DND-41 (cell line): ENCODE data around the gene EFNA2.

Source experiments
- EZH2 ChIP-seq: IDR thresholded peaks from 3 replicates; pipeline ENCODE4 v1.6.1; 2012; ENCODE audit warnings: borderline replicate concordance, low read depth, mild to moderate bottlenecking, moderate library complexity, low read length, inconsistent platforms; ENCODE audit not compliant: severe bottlenecking
- TF ChIP-seq, protein P1 (sequence below): IDR thresholded peaks from 2 replicates; pipeline ENCODE4 v1.5.1; 2012; ENCODE audit warnings: borderline replicate concordance, low read length, moderate library complexity, mild to moderate bottlenecking; ENCODE audit not compliant: poor library complexity, severe bottlenecking; ENCODE audit errors: extremely low read depth

DNA sequence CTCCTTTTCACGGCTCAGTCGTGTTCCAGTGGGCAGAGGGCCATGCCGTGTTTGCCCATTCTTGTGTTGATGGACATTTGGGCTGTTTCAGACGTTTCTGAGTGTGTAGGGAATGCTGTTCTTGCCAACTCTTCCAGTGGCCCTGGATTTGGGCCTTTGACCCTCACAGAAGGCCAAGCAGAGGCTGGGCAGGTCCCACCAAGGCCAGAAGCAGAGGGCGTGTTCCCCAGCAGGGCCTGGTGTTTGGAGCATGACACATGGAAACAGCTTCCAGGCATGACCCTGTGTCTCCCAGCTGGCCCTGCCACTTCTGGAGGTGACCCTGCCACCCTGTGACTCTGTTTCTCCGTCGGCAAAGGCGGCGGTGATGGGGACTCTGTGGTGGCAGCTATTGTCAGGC is 35.9 kb downstream of the EFNA2 start:
- TF ChIP-seq, protein P1, sequence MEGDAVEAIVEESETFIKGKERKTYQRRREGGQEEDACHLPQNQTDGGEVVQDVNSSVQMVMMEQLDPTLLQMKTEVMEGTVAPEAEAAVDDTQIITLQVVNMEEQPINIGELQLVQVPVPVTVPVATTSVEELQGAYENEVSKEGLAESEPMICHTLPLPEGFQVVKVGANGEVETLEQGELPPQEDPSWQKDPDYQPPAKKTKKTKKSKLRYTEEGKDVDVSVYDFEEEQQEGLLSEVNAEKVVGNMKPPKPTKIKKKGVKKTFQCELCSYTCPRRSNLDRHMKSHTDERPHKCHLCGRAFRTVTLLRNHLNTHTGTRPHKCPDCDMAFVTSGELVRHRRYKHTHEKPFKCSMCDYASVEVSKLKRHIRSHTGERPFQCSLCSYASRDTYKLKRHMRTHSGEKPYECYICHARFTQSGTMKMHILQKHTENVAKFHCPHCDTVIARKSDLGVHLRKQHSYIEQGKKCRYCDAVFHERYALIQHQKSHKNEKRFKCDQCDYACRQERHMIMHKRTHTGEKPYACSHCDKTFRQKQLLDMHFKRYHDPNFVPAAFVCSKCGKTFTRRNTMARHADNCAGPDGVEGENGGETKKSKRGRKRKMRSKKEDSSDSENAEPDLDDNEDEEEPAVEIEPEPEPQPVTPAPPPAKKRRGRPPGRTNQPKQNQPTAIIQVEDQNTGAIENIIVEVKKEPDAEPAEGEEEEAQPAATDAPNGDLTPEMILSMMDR = no peak
- no peak for TF ChIP-seq EZH2
